HG03064 (cell line): Measurements from ENCODE around the gene CEP112.
"Not testable (repeated sequence)": the region's sequence is repeated elsewhere in the genome, so short reads cannot be mapped to it uniquely, and the experiment has no call there.

Experiments
- ATAC-seq: cut with Tn5 transposase; IDR thresholded peaks from one replicate; pipeline ENCODE4 v1.9.1; 2021; ENCODE audit warnings: low read depth; ENCODE audit not compliant: unreplicated experiment

CEP112 gene

GRCh38 chr17:65799869-65800268 is 392.1 kb downstream of the CEP112 start:
- ATAC-seq, result no peak

GRCh38 chr17:65799454-65799853 is 392.5 kb downstream of the CEP112 start:
- ATAC-seq, result no peak

- ATAC-seq, result no peak
These were observed 394.1 kb downstream of the CEP112 start for GRCh38 chr17:65797809-65798208.

GRCh38 chr17:65797101-65797500 is 394.8 kb downstream of the CEP112 start:
- ATAC-seq, result no peak

GRCh38 chr17:65794572-65794971 is 397.4 kb downstream of the CEP112 start:
- no peak for ATAC-seq

GRCh38 chr17:65790241-65790640 is 401.7 kb downstream of the CEP112 start:
- no peak for ATAC-seq

GRCh38 chr17:65787503-65787902 is 404.4 kb downstream of the CEP112 start:
- ATAC-seq, result no peak

- ATAC-seq, result no peak
These were observed 405.5 kb downstream of the CEP112 start for GRCh38 chr17:65786479-65786878.

- no peak for ATAC-seq
These were observed 406.8 kb downstream of the CEP112 start for GRCh38 chr17:65785109-65785508.

GRCh38 chr17:65783845-65784334 is 408.0 kb downstream of the CEP112 start:
- ATAC-seq, result no peak

GRCh38 chr17:65782104-65782706 is 409.7 kb downstream of the CEP112 start:
- not testable (repeated sequence) for ATAC-seq

- ATAC-seq, result no peak
These were observed 411.8 kb downstream of the CEP112 start for GRCh38 chr17:65780111-65780510.

- ATAC-seq, result no peak
These were observed 415.0 kb downstream of the CEP112 start for GRCh38 chr17:65776890-65777289.

- no peak for ATAC-seq
These were observed 417.1 kb downstream of the CEP112 start for GRCh38 chr17:65774787-65775186.

GRCh38 chr17:65772989-65773388 is 418.9 kb downstream of the CEP112 start:
- ATAC-seq, result no peak

GRCh38 chr17:65771704-65772103 is 420.2 kb downstream of the CEP112 start:
- ATAC-seq, result no peak

- ATAC-seq, result no peak
These were observed 428.1 kb downstream of the CEP112 start for GRCh38 chr17:65763786-65764185.

GRCh38 chr17:65762973-65763372 is 429.0 kb downstream of the CEP112 start:
- no peak for ATAC-seq

GRCh38 chr17:65759532-65759931 is 432.4 kb downstream of the CEP112 start:
- no peak for ATAC-seq

GRCh38 chr17:65756760-65757159 is 435.2 kb downstream of the CEP112 start:
- no peak for ATAC-seq

- no peak for ATAC-seq
These were observed 436.1 kb downstream of the CEP112 start for GRCh38 chr17:65755799-65756198.

- ATAC-seq, result no peak
These were observed 437.3 kb downstream of the CEP112 start for GRCh38 chr17:65754630-65755029.

GRCh38 chr17:65754081-65754480 is 437.9 kb downstream of the CEP112 start:
- no peak for ATAC-seq
